ENCODE results near the gene MRAP. TPM values are rescaled to one million over a fixed set of nuclear protein-coding genes. Genes with fewer than 3 reads are reported as not detected.

MRAP gene
- total RNA-seq, 4 donors from 2014 or later = not detected

DNA sequence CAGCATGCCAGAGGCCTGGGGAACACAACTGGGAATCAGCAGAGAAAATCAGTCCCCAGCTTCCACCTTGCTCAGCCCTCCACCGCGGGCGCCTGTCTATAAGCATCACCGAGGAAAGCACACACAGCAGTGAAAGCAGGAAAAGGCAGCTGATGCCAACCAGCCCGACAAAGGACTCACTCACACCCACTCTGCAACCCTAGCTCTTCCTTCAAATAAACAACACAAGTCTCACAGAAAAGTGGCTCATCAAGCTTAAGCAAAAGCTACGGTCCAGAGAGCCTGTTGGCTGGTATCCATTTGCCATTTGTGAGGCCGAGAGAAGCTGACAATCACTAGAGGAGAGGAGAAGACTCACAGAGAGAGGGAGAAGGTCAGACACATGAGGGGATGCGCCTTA, 27.1 kb downstream of the MRAP start:
- peaks cover 3 to 59% of the 10 kb centered on the region in 2 donors for H3K36me3 ChIP-seq
- H3K4me3 ChIP-seq = no peak overlapping the region
- ATAC-seq = no peak
- H3K27me3 ChIP-seq = no peaks in the 10 kb centered on the region
- H3K9me3 ChIP-seq = no peaks in the 10 kb centered on the region
- WGBS, 2 donors (ENCODE audit: low coverage in 1 of 2) = 65 to 76% methylated on average over 3 to 4 of the region's 8 CpGs
- peaks cover 4 to 39% (median 19%) of the 10 kb centered on the region in 3 donors for H3K4me1 ChIP-seq
- TF ChIP-seq EP300 (IDR thresholded peaks at IDR 0.05) (no peak), POLR2A (IDR thresholded peaks at IDR 0.05) (no peak), POLR2AphosphoS5 (IDR thresholded peaks at IDR 0.05) (no peak)
- TF ChIP-seq, protein P1, sequence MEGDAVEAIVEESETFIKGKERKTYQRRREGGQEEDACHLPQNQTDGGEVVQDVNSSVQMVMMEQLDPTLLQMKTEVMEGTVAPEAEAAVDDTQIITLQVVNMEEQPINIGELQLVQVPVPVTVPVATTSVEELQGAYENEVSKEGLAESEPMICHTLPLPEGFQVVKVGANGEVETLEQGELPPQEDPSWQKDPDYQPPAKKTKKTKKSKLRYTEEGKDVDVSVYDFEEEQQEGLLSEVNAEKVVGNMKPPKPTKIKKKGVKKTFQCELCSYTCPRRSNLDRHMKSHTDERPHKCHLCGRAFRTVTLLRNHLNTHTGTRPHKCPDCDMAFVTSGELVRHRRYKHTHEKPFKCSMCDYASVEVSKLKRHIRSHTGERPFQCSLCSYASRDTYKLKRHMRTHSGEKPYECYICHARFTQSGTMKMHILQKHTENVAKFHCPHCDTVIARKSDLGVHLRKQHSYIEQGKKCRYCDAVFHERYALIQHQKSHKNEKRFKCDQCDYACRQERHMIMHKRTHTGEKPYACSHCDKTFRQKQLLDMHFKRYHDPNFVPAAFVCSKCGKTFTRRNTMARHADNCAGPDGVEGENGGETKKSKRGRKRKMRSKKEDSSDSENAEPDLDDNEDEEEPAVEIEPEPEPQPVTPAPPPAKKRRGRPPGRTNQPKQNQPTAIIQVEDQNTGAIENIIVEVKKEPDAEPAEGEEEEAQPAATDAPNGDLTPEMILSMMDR (IDR thresholded peaks at IDR 0.05) = no peak
- H3K27ac ChIP-seq = peak overlapping the region in 2 of 4 donors; percentile 1 to 3

DNA sequence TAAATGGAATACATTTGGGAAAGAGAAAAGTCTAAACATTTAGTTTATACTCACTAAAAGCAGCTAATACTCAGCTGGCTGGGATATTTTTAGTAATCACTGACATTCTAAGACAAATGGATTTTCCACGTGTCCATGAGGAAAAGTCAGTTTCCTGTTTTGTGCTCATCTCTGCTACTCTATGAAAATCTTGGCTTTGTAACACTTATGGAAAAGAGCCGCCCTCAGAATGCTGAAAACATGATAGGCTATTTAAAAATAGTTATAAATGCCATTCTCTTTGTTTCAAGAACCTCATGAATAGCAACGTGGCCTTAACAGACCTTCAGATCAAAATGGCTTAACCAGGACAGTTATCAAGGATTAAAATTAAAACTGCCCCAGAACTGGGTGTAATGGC, 29.9 kb downstream of the MRAP start:
- Histone ChIP-seq H3K27me3 (no peaks in the 10 kb centered on the region), H3K36me3 (peaks cover under 1 to 54% of the 10 kb centered on the region in 2 donors), H3K4me3 (no peak overlapping the region), H3K4me1 (peaks cover 4 to 41% (median 19%) of the 10 kb centered on the region in 3 donors), H3K9me3 (no peaks in the 10 kb centered on the region), H3K27ac (peak overlapping the region; percentile 83 to 87 (median 85))
- WGBS, 2 donors (ENCODE audit: low coverage in 1 of 2) = 0 to 5% methylated on average over 2 to 3 of the region's 3 CpGs
- TF ChIP-seq POLR2AphosphoS5 (IDR thresholded peaks at IDR 0.05) = peak; percentile 60
- TF ChIP-seq EP300 (IDR thresholded peaks at IDR 0.05) = no peak
- ATAC-seq = peak; percentile 51

DNA sequence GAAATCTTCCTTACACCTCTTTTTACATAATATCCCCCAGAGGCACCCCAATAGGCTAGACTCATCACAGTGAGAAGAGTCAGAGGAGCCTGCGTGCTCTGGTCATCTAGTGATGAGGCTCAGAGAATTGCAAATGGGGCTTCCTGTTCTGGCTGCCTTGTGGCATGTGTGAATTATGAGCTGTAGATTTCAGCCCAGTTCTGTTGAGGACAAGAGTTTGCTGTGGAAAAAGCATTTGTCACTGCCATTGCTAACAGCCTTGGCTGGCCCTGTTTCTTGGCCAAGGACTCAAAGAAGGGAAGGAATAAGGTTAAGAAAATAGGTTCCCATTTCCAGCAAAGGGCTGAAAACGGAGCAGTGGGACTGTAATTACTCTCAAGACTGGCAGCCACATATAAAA, 30.7 kb downstream of the MRAP start:
- H3K27ac ChIP-seq = peak overlapping the region; percentile 83 to 87 (median 85)
- peak; percentile 83 for ATAC-seq
- no peak overlapping the region for H3K4me3 ChIP-seq
- H3K4me1 ChIP-seq = peaks cover 4 to 41% (median 19%) of the 10 kb centered on the region in 3 donors
- H3K9me3 ChIP-seq = no peaks in the 10 kb centered on the region
- H3K36me3 ChIP-seq = peaks cover 0 to 54% of the 10 kb centered on the region in 2 donors
- TF ChIP-seq EP300 (IDR thresholded peaks at IDR 0.05) (no peak), POLR2AphosphoS5 (IDR thresholded peaks at IDR 0.05) (peak; percentile 90)
- no peaks in the 10 kb centered on the region for H3K27me3 ChIP-seq
- WGBS, 2 donors (ENCODE audit: low coverage in 1 of 2) = 27 to 41% methylated on average over 2 of the region's 2 CpGs

DNA sequence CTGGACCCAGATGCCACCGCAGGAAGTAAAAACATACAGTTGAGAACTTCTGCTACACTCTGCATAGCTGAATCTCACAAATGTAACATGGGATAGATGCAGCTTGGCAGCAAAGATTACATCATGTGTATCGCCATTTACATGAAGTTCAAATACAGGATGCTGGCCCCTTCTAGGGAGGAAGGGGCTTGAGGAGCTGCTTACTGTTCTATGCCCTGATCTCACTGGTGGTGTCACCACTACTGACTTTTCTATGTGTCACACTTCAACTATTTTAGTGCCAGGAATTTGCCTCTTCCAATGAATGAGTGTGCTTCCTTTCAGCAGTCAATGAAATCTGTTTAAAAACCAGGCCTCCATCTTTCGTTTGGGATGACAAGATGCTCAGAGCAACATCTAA, 31.1 kb downstream of the MRAP start:
- H3K4me3 ChIP-seq = no peak overlapping the region
- no peaks in the 10 kb centered on the region for H3K27me3 ChIP-seq
- peak; percentile 3 for ATAC-seq
- TF ChIP-seq EP300 (IDR thresholded peaks at IDR 0.05) = no peak
- TF ChIP-seq, protein P1 (IDR thresholded peaks at IDR 0.05) = no peak
- no peak for TF ChIP-seq POLR2A (IDR thresholded peaks at IDR 0.05)
- TF ChIP-seq POLR2AphosphoS5 (IDR thresholded peaks at IDR 0.05) = no peak
- peaks cover 0 to 54% of the 10 kb centered on the region in 2 donors for H3K36me3 ChIP-seq
- peak overlapping the region; percentile 83 to 87 (median 85) for H3K27ac ChIP-seq
- peaks cover 4 to 41% (median 19%) of the 10 kb centered on the region in 3 donors for H3K4me1 ChIP-seq
- WGBS, 2 donors (ENCODE audit: low coverage in 1 of 2) = 18 to 39% methylated on average over 3 of the region's 3 CpGs
- no peaks in the 10 kb centered on the region for H3K9me3 ChIP-seq

DNA sequence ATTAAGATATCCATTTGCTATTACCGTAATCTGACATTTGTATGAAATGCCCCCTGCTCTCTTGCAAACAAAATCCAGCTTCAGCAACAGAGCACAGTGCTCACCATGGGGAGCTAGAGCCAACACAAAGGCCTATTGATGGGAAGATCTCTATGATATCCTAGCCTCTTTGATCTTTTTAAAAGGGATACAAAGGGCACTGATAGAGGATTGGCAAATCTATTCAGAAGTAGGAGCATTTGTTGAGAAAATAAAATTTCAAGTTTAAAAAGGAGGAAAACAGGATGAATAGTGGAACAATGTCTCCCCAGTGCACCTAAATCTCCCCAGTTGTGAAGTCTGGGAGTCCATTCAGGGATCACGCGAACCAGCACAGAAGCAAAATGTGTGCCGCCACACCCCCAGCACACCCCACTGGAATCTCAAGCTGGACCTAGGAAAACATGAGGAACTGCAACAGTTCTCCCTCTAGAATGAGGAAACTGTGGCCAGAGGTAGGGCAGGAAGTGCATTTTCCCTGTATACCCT, 32.2 kb downstream of the MRAP start:
- H3K27me3 ChIP-seq = no peaks in the 10 kb centered on the region
- TF ChIP-seq, protein P1 (IDR thresholded peaks at IDR 0.05) = no peak
- TF ChIP-seq EP300 (IDR thresholded peaks at IDR 0.05) = no peak
- no peak for TF ChIP-seq POLR2A (IDR thresholded peaks at IDR 0.05)
- TF ChIP-seq POLR2AphosphoS5 (IDR thresholded peaks at IDR 0.05) = no peak
- H3K9me3 ChIP-seq = no peaks in the 10 kb centered on the region
- H3K4me1 ChIP-seq = peaks cover 4 to 35% (median 19%) of the 10 kb centered on the region in 3 donors
- peaks cover 0 to 55% of the 10 kb centered on the region in 2 donors for H3K36me3 ChIP-seq
- no peak overlapping the region for H3K4me3 ChIP-seq
- 83 to 87% methylated on average over 1 to 4 of the region's 4 CpGs for WGBS, 2 donors (ENCODE audit: low coverage in 1 of 2)
- H3K27ac ChIP-seq = peak overlapping the region in 2 of 4 donors; percentile 86 to 87
- no peak for ATAC-seq

Measured in gastroesophageal sphincter (tissue), 4 donors.